Measurements from ENCODE around the gene DDX28.

DDX28 gene, protein sequence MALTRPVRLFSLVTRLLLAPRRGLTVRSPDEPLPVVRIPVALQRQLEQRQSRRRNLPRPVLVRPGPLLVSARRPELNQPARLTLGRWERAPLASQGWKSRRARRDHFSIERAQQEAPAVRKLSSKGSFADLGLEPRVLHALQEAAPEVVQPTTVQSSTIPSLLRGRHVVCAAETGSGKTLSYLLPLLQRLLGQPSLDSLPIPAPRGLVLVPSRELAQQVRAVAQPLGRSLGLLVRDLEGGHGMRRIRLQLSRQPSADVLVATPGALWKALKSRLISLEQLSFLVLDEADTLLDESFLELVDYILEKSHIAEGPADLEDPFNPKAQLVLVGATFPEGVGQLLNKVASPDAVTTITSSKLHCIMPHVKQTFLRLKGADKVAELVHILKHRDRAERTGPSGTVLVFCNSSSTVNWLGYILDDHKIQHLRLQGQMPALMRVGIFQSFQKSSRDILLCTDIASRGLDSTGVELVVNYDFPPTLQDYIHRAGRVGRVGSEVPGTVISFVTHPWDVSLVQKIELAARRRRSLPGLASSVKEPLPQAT

DNA sequence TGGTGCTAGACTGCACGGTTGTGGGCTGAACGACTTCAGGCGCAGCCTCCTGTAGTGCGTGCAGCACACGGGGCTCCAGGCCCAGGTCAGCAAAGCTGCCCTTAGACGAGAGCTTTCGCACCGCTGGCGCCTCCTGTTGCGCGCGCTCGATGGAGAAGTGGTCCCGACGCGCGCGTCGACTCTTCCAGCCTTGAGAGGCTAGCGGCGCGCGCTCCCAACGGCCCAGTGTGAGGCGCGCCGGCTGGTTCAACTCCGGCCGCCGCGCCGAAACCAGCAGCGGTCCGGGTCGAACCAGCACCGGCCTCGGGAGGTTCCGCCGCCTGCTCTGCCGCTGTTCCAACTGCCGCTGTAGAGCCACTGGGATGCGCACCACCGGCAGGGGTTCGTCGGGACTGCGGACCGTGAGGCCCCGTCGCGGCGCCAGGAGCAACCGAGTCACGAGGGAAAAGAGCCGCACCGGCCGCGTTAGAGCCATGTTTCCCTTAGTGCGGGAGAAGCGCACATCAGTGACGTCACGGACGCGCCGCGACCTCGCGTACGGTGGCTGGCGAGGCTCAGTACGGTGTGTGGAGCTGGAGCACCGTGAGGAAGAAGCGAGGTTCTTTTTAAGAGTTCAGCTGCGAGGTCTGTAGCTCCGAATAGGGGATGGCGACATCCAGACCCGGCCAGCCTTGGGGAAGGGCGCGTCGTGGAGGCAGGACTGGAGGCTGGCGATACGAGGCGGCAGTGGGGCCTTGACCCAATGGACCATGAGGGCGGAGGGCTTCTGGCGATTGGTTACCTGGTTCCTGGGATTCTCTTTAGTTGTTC, at the start of gene DDX28, which contains the start of gene DUS2:
TSS of gene DDX28 (minus strand) at position 505 of the 810 bp plus-strand sequence. CDS start at position 475, 30 bp downstream.
TSS of gene DUS2 (plus strand) at position 557 of the 810 bp plus-strand sequence. CDS start 14,740 bp downstream, outside the sequence.
- peak; percentile 78 for DNase-seq

DNA sequence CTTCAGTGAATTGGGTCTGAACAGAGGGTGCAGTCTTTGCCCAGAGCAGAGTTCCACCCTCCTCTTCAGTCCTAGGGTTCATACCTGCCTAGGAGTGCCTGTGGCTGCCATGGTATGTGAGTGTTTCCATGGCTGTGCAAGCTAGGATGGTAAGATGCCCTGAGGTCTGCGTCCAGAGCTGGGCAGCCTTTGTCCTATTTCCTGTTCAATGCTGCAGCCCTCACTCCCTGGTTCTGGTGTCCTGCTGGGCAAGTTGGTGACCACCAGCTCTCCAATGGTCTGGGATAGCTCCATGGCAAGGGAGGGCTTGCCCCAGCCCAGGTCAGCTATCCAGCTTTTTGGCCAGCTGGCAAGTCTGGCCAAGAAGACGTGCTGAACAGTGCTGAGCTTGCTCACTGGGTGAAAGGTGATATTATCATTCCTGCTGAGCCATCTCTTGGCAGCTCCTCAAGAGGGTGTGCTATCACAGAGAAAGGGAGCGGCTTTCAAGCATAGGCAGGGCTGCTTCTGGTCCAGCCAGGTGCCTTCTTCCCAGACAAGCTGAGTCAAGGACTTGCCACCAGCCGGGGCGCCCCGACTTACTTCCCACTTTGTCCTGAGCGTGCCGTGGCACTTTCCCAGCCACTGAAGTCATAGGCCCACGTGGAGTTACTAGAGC, 49.1 kb upstream of the DDX28 start:
- no peak for DNase-seq

DNA sequence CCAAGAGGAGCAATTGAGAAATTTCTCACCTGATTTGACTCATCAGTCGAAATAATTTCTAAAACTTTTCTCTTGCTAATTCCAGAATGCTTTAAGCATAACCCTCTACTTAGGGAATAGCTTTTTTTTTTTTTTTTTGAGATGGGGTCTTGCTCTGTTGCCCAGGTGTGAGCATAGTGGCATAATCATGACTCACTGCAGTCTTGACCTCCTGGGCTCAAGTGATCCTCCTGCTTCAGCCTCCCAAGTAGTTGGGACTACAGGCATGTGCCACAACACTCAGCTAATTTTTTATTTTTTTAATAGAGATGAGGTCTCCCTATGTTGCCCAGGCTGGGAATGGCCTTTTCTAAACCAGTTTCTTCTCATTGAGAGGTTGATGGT, 48.5 kb upstream of the DDX28 start:
- DNase-seq, result no peak

DNA sequence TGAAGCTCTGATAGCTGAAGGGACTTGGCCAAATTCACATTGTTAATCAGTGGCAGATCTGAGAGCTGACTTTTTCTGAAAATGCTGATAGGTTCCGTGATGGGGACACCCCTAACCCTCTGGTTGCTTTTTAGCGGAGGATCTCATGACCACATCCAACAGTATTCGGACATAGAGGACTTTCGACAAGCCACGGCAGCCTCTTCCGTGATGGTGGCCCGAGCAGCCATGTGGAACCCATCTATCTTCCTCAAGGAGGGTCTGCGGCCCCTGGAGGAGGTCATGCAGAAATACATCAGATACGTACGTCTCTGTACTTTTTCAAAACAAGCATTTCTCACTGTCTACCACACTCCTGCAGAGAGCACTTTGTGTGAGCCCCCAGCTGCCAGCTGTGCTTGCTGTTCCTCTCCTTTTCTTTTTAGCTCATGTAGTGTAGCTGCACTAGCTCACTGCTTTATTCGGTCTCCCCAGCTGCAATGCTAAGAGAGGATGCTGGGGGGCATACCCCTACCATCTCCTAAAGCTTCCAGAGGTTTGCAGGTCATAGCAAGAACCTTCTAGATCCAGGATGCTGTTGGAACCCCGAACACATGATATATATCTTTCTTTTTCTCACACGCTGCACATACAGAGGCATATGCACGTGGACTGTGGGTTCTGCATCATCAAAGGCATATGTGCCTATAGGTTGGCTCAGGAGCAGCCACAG, 47.9 kb upstream of the DDX28 start:
- DNase-seq, result no peak

DNA sequence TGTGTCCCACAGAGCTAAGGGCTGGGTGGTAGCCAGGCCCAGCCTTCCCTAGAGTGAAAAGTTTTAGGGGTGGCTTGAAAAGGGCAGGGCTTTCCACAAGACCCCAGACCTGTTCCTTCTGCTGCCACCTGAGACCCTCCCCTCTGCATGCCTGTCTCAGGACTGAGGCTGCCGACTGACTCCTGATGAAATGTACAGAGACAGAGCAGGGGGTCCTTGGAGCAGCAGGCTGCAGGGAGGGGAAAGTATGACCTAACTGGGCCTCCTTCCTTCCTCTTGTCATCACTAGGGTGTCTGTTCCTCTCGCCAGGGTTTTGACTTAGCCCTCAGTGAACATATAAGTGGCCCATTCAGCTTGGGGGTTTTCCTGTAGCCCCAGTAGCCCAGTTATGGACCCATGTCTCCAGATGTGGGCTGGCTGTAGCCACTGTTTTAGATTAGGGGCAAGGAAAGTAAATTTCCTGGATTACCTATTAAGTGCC, 47.3 kb upstream of the DDX28 start:
- no peak for DNase-seq

DNA sequence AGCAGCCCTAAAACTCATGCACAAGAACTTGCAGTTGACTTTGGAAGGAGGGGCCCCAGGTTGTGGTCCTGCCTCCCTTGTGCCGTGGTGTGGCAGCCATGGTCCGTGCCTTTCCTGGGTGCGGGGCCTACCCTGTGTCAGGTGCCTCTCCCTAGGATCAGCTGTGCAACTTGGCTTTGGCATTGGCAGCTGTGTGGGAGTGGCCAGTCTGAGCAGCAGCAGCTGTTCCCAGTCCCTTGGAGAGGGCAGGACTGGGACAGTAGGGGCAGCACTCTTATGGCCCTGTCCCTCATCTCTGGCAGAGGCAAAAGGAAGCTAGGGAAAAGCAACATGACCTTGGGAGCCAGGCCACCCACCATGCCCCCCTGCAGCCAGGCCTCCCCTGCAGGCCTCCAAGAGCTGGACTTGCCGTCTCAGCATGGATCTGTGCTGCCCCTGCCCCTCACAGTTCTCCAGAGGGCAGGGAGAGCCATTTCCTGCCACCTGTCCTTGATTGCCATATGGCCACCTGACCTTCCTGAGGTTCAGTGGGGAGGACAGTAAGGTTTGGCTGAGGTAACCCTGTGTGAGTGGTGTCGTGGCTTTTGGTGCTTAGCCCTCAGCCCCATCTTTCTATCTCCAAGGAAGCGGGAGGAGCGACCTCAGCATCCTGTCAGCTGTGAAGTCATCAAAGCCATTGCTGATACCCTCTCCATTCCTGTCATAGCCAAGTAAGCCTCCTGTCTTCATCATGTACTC, 46.6 kb upstream of the DDX28 start:
- DNase-seq, result no peak

DNA sequence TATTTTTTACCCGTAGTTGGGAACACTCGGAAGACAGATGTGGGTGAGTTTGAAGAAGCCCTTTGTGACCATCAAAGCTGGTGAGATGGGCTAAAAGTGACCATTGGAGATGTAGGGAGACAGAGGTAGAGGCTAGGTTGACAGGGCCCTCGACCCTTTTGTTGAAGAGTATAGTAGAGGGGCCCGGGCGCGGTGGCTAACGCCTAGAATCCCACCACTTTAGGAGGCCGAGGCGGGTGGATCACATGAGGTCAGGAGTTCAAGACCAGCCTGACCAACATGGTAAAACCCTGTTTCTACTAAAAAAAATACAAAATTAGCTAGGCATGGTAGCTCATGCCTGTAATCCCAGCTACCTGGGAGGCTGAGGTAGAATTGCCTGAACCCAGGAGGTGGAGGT, 45.9 kb upstream of the DDX28 start:
- no peak for DNase-seq

DNA sequence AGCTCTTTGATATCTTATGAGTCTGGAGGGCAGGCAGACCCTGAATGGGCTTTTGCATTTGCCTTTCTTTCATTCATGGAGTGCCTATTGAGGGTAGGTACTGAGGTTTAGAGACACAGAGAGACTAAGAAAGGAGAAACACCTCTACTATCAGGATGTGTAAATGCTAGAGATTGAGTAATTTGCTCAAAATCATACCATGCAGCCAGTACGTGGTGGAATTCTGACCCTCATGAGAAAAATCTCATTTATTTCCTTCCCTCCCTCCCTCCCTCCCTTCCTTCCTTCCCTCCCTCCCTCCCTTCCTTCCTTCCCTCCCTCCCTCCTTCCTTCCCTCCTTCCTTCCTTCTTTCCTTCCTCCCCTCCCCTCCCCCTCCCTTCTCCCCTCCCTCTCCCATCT, 43.7 kb upstream of the DDX28 start:
- no peak for DNase-seq

DNA sequence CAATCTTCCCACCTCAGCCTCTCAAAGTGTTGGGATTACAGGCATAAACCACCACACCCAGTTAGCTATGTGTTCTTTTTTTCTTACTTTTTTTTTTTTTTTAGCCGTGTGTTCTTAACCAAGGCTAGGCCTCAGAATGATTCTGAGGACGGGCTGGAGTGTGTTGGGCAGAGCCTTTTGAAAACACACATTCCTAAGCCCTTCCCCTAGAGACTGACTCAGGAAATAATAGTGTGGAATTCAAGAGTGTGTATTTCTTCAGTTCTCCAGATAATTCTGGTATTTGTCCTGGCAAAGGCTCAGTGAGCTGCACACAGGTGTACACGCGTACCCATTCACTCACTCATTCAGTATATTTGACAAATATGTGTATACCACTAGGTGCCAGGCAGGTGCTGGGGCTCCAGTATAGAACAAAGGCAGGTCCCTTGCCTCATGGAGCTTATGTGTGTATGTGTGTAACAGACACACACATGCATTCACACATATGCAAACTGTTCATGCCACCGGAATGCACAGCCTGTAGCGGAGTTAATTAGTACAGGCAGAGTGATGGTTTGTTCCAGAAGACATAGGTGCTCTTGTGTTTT, 42.8 kb upstream of the DDX28 start:
- no peak for DNase-seq

DNA sequence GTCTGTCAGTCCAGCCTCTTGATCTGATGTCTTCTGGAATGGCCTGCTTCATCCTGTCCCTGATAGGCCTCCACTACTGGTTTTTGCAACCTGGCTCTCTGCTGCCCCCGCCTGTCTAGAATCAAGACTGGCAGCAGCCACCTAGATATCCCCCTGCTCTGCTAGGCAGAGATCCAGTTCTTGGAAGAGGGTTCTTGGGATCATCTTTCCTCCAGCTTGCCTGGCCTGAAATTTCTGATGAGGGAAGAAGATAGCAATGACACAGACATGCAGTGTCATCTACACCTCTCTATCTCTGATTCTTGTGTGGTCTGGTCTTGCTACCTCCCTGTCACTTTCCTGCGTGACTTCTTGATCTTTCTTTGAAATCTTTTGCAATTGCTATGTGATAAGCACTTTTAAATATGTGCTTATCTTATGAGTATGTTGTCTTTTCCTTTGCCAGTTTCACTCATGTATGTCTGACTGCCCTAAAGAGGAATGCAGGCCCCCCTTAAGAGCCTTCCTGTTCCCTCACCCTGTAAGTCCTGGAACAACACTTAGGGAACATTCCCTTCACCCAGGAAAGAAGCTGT, 41.8 kb upstream of the DDX28 start:
- DNase-seq, result peak; percentile 82

DNA sequence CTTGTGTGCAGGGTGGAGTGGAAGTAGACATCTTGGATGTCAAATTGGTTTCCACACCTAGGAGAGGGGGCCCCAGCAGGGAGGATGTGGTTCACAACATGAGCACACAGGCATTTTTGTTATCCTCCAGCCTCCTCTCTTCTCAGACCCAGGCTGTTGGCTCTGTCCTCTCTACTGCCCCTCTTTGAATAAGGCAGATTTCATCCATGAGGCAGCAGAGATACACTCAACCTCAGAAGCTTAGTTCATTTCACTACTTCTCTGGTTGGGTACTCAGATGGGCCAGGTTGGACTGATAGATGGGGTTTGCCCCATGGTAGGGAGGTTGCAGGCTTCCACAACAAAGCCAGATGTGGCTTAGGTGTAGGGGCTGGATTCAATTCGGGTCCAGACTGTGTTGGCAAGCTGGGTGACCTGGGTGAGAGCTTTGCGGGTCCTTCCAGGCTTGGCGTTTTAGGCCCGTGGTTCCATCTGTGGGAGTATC, 39.9 kb upstream of the DDX28 start:
- no peak for DNase-seq

DNA sequence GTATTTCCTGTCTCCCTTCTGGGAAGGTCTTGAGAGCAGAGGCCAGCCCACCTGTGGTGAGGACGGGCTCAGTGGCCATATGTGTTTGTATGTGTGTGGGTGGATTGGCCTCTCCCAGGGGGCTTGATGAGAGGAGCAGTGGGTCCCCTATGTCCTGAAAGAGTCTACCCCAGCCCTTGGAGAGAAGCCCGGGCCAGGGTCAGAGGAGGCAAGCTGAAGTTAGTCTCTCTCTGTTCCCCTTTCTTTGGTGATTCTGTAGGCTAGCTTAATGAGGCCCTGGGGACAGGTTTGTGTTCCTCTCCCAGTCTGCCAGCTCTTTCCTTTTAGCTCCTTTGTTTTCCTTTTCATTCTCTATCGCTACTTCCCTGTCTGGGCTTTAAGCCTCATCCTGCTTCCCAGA, 38.4 kb upstream of the DDX28 start:
- DNase-seq, result no peak

DNA sequence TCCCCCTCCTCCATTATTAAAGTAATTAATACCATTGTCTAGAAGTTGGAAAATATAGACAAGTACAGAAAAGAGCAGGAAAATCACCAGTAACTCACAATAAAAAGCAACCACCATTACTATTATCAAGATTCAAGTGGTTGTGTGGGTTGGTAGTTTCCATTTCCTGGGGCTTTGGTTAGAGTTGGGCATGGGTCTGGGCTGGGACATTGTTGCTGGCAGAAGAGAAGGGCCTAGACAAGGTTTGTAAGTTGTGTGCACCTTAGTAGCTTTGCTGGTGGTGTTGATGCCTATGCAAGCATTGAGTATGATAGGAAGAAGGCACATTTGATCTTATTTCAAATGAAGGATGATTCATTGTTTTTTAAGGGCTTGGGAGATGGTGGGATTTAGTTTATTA, 36.8 kb upstream of the DDX28 start:
- DNase-seq, result no peak

DNA sequence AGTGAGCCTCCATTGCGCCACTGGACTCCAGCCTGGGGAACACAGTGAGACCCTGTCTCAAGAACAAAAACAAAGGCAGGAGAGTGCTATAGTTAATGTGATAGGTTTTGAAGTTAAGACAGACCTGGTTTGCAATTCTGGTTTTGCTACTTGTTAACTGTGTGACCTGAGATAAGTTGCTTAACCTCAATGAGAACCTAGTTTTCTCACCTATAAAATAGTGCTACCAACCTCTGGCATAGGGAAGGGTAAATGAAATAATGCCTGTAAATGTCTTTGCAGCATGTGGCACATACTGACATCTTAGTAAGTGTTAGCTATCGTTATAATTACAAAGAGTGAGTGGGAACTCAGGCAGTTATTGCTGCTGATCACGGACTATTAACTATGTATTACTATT, 32.4 kb upstream of the DDX28 start:
- no peak for DNase-seq

DNA sequence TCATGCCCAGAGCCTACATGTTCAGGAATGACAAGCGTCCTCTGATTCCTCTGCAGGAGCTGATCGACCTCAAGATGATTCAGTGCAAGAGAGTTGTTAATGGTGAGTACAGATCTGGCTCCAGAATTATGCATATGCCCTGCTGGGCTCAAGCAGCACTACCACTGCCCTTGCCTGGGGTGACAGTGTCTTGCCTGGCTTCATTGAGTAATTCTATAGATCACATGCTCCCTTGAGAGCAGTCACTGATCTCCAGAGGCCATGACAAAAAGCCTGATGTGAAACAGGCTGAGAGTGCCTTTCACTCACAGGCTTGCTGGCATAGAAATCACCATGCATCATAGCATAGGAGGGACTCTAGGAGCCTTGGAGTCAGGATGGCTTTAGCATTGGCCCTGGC, 26.4 kb upstream of the DDX28 start:
- no peak for DNase-seq

DNA sequence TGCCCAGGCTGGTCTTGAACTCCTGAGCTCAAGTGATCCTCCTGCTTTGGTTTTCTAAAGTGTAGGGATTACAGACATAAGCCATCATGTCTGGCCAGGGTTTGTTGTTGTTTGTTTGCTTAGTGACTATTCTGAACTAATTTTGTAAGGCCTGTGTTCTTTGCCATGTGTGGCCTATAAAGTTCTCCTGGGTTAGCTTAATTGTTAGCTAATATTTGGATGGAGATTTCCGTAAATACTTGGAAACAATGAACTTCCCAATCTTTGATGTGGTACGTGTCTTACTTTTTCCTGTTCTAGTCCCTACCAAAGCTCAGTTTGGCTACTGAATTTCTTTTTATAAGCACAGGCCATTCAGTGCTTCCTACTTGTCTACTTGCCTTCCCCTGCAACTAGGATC, 25.0 kb upstream of the DDX28 start:
- no peak for DNase-seq

DNA sequence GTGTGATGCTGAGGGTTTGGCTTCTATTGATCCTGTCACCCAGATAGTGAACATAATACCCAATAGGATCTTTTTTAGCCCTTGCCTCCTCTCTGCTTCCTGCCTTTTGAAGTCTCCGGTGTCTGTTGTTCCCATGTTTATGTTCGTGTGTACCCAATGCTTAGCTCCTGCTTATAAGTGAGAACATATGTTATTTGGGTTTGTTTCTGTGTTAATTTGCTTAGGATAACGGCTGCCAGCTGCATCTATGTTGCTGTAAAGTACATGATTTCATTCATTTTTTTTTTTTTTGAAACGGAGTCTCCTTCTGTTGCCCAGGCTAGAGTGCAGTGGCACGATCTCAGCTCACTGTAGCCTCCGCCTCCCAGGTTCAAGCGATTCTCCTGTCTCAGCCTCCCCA, 23.1 kb upstream of the DDX28 start:
- DNase-seq, result no peak

DNA sequence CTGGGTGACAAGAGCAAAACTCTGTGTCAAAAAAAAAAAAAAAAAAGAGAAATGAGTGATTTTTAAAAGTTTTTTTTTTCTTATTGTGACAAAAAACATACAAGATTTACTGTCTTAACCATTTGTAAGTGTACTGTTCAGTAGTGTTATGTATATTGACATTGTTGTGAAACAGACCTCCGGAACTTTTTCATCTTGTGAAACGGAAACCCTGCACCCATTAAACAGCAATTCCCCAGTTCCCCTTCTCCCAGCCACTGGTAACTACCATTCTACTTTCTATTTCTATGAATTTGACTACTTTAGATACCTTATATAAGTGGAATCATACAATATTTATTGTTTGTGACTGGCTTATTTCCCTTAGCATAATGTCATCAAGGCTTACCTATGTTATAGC, 18.8 kb upstream of the DDX28 start:
- DNase-seq, result no peak

DNA sequence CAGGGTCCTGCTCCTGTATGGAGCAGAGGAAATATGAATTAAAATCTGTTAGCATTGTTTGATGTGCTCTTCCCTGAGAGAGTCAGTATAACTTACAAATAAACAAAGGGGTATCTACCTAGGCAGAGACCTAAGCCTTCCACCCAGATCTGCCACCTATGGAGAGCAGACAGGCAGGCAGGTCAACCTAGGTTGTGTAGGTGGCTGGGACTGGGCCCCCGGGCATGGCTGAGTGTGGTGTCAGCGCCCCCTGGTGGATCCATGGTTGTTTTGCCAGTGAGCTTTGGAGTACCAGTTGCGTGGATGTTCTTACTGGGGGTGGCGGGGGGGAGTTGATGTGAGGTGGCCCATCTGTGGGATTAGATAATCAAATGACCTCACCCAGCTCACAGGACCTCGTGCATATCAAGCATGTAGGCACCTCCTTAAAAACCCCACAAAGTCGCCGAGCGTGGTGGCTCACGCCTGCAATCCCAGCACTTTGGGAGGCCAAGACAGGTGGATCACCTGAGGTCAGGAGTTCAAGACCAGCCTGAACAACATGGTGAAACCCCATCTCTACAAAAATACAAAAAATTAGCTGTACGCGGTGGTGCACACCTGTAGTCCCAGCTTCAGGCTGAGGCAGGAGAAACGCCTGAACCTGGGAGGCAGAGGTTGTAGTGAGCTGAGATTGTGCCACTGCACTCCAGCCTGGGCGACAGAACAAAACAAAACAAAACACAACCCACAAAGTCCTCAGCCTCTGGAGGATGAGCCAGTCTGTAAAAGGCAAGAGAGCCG, 17.7 kb upstream of the DDX28 start:
- peak; percentile 61 for DNase-seq
